NCI-H748 treated with DMSO at 0.1 percent for 48 hours (cell line): ENCODE measurements around the gene ZBED4.
"Not testable (repeated sequence)": the region's sequence is repeated elsewhere in the genome, so short reads cannot be mapped to it uniquely, and the experiment has no call there.

Source experiments
- DNase-seq: peaks from one replicate; lab custom pipeline; 2025; lab: John Stamatoyannopoulos, UW

The ZBED4 gene, protein sequence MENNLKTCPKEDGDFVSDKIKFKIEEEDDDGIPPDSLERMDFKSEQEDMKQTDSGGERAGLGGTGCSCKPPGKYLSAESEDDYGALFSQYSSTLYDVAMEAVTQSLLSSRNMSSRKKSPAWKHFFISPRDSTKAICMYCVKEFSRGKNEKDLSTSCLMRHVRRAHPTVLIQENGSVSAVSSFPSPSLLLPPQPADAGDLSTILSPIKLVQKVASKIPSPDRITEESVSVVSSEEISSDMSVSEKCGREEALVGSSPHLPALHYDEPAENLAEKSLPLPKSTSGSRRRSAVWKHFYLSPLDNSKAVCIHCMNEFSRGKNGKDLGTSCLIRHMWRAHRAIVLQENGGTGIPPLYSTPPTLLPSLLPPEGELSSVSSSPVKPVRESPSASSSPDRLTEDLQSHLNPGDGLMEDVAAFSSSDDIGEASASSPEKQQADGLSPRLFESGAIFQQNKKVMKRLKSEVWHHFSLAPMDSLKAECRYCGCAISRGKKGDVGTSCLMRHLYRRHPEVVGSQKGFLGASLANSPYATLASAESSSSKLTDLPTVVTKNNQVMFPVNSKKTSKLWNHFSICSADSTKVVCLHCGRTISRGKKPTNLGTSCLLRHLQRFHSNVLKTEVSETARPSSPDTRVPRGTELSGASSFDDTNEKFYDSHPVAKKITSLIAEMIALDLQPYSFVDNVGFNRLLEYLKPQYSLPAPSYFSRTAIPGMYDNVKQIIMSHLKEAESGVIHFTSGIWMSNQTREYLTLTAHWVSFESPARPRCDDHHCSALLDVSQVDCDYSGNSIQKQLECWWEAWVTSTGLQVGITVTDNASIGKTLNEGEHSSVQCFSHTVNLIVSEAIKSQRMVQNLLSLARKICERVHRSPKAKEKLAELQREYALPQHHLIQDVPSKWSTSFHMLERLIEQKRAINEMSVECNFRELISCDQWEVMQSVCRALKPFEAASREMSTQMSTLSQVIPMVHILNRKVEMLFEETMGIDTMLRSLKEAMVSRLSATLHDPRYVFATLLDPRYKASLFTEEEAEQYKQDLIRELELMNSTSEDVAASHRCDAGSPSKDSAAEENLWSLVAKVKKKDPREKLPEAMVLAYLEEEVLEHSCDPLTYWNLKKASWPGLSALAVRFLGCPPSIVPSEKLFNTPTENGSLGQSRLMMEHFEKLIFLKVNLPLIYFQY

DNA sequence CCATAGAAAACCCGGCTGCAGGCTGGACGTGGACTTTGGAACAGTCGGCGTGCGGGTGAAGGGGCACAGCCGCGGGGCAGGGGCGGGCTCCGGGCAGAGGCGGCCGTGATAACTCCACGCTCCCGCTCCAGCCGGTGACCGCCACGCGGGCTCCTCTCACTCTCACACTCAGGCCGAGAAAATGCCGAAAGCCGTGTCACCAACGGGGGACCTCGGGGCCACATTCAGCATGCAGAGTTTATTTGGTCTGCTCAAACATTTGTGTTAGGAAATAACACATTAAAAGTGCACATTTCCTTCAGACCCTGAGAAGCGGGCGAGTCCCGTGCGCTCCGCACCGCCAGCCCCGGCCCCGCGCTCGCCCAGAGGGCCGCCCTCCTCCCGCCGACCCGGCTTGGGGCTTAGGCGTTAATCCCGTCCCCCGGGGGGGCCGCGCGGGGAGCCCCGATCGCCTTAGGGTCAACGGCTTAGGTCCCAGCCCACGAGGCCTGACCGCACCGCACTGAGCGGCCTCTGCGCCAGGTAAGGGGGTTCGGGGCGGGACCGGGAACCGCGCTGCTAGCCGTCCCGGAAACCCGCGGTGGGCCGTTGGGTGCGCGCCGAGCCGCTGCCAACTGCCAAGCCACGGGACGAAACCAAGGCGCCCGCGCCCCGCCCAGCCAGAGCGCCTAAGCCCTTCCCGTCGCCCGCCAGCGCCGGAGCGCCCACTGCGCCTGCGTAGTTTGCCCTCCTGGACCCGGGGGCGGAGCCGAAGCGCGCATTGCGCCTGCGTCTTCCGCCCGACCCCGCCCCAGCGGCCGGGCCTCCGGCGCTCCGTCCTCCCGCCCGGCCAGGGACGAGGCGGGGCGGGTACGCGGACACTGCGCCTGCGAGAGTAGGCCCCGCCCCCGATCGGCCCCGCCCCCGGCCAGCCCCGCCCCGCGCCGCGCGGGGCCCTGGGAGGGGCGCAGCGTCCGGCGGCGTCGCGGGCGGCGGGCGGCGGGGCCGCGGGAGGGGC, at the start of gene ZBED4:
Gene ZBED4 (plus strand): TSS at position 947 of the 997 bp plus-strand sequence. CDS start 29,819 bp downstream, outside the sequence.
- peak; percentile 94 for DNase-seq

DNA sequence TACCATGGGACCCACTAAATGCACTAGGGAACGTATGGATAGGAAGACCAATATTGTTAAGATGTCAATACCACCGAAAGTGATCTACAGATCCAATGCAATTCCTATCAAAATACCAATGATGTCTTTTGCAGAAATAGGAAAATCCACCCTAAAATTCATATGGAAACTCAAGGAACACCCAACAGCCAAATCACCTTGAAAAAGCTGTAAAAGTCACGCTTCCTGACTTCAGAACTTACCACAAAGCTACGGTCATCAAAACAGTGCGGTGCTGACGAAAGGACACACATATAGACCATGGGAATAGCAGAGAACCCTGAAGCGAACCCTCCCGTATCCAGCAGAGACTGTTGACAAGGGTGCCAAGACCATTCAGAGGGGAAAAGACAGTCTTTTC, 46.5 kb upstream of the ZBED4 start:
- no peak for DNase-seq

DNA sequence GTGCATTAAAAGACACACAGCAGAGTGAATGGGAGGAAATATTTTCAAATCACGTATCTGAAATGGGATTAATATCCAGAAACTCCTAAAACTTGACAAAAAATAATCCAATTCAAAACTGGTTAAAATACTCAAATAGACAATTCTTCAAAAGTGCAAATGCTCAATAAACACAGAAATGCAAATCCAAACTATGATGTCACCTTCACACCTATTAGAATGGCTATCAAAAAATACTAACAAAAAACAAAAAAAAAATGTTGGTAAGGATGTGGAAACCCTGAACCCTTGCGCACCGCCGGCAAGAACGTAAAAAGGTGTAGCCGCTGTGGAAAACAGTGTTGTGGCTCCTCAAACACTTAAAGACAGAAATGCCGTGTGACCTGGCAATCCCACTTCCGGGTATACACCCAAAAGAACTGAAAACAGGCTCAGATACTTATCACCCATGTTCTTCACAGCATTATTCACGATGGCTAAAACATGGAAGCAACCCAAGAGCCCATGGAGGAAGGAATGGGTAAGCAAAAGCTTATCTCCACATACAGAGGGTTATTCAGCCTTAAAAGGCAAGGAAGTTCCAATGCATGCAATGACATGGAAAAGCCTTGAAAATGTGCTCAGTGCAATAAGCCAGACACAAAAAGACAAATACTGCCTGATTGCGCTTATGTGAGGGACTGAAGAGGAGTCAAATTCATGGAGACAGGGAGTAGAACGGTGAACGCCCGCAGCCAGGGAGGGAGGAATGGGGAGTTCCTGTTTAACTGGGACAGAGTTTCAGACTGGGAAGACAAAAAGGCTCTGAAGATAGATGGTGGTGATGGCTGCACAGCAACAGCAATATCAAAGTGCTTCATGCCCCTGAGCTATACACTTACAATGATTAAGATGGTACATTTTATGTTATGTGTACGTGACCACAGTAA, 45.6 kb upstream of the ZBED4 start:
- no peak for DNase-seq

DNA sequence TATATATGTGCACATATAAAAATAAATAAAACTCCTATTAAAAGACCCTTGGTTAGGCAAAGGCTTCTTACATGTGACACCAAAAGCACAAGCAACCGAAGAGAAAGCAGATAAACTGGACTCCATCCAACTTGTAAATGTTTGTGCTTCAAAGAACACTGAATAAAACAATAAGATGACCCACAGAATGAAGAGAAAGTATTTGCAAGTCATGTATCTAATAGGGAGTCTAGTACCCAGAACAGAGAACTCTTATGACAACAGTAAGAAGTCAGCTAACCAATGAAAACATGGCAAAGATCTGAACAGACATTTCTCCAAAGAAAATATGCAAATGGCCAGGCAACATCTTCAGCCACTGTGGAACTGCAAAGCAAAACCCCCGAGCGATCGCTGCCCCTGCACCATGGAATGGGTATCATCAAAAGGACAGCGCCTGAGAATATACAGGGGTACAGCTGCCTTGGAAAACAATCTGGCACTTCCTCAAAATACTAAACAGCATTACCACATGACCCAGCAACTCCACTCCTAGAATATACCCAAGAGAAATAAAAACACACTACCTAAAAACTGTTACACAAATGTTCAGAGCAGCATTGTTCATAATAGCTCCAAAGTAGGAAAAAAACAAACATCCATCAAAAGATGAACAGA, 43.2 kb upstream of the ZBED4 start:
- no peak for DNase-seq

DNA sequence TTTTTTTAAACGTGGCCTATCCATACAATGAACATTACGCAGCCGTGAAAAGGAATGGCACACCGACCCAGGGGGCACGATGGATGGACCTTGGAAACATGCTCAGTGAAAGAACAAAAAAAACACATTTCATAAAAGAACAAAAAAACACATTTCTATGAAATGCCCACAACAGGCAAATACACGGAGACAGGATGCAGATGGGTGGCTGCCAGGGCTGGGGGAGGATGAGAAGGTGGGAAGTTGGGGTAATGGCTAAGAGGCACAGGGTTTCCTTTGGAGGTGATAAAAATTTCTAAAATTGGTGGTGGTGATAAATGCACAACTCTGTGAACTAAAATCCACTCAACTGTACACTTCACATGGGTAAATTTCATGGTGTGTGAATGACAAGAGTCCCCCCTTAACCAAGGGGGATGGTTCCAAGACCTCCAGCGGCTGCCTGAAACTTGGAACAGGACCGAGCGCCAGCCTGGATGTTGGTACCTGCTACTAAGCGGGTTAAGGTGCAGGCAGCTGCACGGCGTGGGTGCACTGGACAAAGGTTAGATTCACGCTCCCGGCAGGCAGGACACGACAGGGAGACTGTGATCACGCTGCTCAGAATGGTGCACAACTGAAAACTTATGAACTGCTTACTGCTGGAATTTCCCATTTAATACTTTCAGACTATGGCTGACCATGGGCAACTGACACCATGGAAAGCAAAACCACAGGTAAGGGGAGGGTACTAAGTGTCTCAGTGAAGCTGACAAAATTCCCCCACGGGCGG, 42.4 kb upstream of the ZBED4 start:
- no peak for DNase-seq

DNA sequence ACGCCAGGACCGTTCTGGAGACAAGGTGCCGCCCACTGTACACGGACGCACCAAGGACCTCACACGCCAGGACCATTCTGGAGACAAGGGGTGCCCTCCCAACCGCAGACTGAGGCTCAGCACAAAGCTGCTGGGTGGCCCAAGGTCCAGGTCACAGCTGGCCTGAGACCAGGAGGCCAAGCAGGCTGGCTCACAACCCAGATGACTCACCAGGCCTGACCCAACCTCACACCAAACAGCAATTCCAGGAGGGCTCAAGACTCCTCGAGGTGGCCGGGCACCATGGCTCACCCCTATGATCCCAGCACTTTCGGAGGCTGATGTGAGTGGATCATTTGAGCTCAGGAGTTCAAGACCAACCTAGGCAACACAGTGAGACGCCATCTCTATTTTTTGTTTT, 40.8 kb upstream of the ZBED4 start:
- no peak for DNase-seq

DNA sequence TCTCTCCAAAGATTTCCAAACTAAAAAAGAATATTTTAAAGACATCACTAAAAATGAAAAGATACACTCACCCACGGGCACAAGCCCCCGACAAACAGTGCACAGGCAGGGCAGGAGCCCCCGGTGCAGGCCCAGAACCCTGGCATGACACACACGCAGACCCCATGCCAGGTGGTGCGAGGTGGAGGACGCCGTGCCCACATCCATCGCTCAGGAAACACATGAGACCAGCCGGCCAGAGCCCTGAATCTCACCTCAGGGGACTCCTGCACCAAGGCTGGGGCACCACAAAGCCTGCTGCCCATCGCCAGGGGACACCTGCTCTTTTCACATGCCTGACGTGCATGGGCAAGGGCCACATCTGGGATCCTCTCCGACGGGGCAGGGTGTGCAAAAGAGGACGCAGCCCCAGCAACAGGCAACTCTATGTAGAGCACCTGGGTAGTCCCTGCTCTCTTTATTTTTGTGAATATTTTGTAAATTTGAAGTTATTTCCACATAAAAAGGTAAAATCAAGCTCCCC, 39.4 kb upstream of the ZBED4 start:
- no peak for DNase-seq

DNA sequence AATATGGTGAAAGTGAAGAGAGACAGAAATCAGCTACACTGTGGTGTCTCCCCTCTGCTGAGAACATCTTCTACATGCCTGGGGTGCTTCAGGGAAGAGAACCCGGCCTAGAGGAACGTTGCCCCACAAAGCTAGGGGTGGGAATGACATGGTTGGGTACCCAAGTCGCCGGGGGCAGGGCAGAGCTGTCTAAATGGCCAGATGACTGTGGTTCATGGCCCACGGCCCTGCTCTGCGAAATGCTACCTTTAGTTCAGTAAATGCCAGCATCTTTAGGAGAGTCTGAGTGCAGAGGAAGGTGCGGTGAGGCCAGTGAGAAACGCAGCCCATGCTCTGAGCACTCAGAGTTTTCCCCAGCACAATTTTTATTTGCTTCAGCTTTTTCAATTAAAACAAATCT, 38.8 kb upstream of the ZBED4 start:
- DNase-seq, result no peak

DNA sequence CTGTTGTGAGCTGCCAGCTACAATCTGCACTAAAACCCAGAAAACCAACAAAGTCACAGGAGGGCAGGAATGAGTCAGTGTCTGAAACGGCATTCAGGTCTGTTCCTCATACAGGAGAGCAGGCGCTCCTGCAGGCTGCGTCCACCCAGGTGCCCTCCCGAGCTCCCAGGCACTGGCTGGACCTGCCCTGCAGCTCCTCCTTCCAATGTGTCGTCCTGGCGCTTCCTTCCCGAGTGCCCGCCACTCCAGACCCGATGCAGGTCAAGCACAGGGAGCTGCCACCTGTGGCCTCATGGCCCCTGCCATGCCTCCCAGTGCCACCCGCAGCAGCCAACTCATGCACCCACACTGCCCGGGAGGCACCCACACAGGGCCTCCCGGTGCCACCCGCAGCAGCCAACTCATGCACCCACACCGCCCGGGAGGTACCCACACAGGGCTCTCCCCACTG, 38.0 kb upstream of the ZBED4 start:
- no peak for DNase-seq

DNA sequence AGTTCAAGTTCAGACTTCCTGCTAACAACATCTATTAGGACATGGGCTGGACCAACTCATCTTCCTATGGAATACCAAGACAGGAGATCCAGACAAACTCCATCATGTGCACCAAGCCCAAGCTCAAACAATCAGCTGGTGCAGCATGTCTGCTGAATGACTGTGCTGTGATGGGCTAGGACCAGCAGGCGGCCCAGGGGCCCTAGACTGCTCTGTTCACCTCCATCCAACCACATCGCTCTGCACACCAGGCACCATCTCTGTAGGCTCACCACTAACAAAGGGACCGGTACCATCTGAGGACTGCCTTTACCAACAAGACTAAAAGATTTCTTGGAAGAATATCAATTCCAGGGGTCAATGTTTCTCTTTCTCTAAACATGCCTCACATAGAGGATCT, 36.3 kb upstream of the ZBED4 start:
- DNase-seq, result no peak

DNA sequence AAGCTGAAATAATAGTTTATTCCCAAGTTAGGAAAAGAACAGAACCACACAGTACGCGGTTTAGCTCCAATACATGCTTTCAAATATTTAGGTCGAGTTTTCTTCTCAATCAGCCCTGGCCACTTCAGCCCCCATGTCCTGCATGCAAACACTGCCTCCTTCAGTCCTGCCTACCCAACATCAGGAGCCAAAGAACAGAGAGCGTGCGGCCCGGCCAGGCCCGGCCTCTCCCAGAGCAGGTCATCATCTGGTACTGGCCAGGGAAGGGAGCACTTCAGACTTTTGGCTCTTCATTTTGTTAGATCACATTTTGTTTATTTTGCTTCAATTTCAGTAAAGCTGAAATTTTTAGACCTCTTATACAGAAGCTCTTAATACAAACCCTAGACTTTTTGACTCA, 32.7 kb upstream of the ZBED4 start:
- DNase-seq, result no peak

DNA sequence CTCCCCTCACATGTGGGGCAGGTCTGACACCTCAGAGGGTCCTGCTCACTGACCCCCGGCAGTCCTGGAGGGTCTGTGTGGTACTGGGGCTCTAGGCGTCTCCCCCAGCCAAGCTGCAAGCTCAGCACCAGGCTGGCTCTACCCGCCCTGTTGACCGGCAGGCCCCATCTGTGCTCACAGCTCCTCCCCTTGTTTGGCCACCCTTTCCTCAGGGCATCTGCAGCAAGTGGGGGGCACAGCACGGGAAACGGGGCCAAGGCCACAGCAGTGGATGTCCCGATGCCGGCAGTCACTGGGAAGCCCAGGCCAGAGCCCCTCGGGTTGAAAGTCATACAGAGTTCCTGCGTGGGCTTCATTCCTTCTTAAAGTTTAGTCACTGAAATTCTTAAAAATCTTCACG, 31.9 kb upstream of the ZBED4 start:
- DNase-seq, result not testable (repeated sequence)

DNA sequence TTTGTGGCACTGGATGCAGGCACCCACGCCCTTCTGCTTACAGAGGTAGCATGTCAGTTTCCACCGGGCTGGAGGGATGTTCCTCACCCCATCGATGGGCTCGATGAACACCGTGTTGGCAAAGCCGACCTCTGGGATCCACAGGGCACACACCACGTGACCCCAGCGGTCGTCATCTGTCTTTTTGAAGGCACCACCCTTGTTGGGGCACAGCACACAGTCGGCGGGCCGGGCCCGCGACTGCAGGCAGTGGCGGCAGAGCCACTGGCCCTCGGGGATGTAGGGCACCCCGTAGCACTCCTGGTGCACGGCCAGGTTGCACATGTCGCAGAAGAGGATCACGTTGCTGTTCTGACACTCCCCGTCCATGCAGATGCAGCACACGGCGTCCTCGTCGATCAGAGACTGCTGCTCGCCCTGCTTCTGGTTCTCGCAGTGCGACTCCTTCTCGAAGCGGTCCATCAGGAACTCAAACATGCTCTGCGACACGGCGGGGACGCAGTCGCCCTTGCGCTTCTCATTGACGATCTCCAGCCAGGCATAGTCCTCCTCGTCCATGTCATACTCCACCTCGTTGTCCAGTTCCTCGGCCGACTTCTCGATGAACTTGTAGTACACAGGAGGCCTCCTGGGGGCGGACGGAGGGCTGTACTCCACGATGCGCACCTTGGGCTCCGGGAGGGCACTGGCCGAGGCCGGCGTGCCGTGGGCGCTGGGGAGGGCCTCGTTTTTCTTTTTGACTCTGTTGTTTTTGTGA, 30.2 kb upstream of the ZBED4 start:
- DNase-seq, result no peak

DNA sequence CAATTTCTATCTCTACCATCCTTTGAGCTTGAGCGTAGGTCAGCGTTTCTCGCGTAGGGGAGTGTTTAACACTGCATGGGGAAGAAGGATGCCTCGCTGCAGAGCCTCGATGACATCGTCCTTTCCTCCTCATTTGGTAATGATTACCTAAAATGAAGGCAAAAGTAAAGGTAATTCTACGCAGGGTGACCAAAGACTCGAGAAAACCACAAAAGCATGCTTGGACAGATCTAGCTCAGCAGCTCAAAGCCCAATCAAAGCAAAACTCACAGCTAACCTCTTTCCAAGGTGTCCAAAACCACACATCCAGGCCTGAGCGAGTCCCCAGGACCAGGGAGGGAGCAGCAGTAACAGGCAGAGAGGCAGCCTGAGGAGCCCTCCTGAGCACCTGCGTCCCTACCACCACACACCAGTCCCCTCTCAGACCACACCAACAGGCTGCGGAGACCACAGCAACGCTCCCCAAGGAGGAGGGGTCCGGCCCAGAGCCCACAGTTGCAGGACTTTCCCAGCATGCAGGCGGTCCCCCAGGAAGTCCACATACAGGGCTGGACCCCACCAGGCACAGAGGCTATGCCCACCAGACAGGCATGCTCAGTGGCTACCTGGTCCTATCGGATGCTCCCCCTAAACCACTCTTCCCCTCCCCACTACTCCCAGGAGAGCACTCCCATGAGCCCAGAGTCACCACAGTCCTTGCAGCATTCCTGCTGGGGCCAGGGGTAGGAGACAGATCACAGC, 29.3 kb upstream of the ZBED4 start:
- no peak for DNase-seq

DNA sequence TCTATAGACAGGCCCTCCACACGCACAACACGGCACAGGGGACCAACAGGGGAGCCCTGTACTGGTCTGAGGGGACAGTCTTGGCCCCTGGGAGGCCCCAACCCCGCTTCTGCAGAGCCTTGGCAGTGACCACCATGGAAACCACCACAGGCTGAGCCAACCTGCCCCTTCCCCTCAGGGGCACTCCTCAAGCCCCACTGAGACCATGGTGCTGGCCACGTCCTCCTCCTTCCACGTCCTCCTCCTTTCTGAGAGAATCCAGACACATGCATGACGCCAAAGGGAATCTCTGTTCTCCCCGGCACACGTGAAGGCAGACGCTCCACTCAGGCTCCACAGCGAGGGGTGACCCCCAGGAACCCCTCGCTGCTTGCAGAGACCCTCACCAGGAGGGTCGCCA, 28.7 kb upstream of the ZBED4 start:
- no peak for DNase-seq

DNA sequence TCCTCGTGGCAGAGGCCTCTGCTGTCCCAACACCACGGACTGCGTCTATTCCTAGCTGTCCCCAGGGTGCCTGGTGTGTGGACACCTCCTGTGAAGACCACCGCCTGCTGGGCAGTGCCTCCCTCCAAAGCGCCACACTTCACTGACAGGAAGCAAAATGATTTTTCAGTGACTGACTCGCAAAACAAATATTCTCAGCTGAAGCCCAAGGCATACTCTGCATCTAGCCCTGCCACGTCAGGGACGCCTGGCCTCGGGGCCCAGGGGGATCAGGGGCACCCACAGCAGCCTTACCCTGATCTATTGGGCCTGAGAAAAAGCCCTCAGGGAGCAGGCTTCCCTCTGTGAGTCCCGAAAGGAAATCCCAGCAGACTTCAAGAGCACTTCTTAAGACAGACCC, 28.2 kb upstream of the ZBED4 start:
- DNase-seq, result no peak
